NB4 (cell line): ENCODE data around the gene DUSP11.

ENCODE experiments used
- CTCF ChIP-seq: IDR thresholded peaks from one replicate; pipeline ENCODE4 v1.5.1; 2012; ENCODE audit warnings: low read depth, low read length
- MAX ChIP-seq: IDR thresholded peaks from 2 replicates; pipeline ENCODE4 v1.6.1; 2011; ENCODE audit warnings: low read depth, low read length
- POLR2A ChIP-seq: IDR thresholded peaks from 2 replicates; pipeline ENCODE4 v1.6.1; 2011; ENCODE audit warnings: mild to moderate bottlenecking; ENCODE audit not compliant: insufficient read length; ENCODE audit errors: extremely low read depth

GRCh38 chr2:73770725-73771124 is 9.2 kb downstream of the DUSP11 start:
- no peak for TF ChIP-seq MAX
- TF ChIP-seq CTCF = no peak
- TF ChIP-seq POLR2A = no peak
